SW 1271 (cell line): ENCODE data around the gene PLCB1.
"Not testable (repeated sequence)": the region's sequence is repeated elsewhere in the genome, so short reads cannot be mapped to it uniquely, and the experiment has no call there.

ENCODE experiments used
- DNase-seq, 2 experiments: peaks; one replicate each; lab custom pipeline; 2025; lab: John Stamatoyannopoulos, UW

The PLCB1 gene

DNA sequence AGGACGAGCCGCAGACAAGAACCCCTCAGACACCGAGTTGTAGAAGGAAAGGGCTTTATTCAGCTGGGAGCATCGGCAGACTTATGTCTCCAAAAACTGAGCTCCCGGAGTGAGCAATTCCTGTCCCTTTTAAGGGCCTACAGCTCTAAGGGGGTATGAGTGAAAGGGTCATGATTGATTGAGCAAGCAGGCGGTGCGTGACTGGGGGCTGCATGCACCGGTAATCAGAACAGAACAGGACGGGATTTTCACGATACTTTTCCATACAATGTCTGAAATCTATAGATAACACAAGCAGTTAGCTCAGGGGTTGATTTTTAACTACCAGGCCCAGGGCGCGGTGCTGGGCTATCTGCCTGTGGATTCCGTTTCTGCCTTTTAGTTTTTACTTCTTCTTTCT lies 710.5 kb downstream of the PLCB1 start:
- DNase-seq: no peak

DNA sequence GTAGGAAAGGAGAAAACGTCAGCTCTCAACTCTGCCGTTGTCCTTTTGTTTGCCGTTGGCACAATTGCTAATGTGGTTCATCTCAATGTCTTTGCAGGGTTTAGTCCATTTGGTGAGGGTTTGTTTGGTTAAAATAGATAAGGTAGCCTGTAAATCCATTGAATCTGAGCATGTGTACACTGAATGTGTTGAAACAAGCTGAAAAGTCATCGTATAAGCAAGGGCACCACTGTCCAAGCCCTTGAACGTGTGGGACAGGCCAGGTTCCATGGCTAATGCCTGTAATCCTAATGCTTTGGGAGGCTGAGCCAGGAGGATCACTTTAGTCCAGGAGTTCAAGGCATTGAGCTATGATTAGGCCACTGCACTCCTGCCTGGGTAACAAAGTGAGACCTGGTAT lies 712.1 kb downstream of the PLCB1 start:
- no peak for DNase-seq

DNA sequence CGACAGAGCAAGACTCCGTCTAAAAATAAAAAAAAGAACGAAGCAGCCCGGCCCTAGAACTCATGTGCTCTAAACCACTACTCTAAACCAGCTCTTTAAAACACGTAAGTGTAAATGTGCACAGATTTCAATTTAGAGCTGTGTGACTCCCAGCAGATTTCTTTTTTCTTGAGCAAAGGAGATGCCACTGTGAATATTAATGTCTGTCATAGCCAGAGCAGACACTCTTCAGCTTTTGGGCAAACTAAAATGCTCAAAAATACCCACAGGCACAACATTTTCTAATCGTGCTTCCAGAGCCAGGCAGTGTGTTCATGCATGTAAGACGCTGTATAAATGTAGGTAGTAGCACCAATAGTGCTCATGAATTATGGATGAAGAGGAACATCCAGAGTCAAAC lies 717.9 kb downstream of the PLCB1 start:
- no peak for DNase-seq

DNA sequence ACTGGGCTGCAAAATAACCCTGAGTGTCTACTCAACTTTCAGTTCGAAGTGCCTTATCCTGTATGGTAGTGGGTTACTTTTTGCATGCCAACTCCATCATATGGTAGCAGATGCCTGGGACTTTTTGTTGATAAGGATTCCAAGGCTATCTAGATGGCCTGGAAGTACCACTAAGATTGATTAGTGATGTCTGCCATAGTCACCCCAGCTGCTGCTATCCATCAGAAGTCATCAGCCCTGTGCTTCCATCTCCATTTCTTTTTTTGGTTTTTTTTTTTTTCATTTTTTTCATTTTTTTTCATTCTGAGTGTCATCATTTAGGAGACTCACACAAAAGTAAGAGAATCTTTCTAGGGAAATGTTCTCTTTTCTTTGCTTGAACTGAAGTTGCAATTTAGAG lies 719.4 kb downstream of the PLCB1 start:
- DNase-seq: no peak

DNA sequence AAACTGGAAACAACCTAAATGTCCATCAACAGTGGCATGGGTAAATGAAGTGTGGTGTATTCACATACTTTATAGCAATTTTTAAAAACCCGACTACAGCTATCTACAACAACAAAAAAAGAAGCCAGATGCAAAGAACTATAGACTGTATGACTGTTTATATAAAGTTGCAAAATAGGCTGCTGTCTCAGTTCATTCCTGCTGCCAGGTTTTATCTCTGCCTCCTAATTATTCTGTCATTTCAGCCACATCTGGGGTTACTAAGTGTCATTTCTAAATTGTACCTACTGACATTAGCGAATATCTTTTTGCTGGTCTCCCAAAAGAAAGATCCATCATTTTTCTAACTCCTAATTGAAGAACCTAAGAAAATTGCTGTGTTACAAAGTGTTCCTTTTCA lies 719.9 kb downstream of the PLCB1 start:
- DNase-seq: not testable (repeated sequence)

DNA sequence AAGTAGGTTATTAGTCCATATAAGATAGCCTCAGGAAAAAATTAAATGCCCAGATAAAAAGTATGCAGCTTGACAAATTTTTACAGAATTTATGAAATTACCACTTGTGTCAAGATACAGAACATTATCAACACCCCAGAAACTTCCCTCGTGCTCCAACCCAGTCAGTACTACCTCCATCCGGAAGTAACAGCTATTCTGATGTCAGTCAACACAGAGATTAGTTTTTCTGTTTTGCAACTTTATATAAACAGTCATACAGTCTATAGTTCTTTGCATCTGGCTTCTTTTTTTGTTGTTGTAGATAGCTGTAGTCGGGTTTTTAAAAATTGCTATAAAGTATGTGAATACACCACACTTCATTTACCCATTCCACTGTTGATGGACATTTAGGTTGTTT lies 721.1 kb downstream of the PLCB1 start:
- DNase-seq: not testable (repeated sequence)

DNA sequence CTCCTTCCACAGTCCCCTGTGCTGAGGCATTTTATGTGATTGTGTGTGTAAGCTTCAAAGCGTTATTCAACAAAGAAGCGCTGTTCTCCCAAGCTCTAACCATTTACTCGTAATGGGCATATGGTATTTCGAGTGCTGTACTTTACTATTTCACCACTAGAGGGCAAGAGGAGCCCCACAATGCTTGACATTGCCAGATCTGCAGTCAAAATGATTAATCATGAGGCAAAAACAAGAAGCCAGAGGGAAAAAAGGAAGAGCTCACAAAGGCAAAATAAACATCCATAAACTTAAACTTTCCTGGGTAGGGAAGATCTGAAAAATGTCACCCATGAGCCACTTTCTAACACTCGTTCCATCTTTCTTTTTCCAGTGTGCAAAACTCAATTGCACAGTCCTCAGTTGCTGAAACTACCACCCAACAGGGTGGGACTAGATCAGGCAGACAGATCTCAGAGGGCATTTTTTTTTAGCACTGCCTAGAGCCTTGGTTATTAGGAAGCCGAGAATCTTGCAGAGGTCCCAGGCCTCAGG lies 721.8 kb downstream of the PLCB1 start:
- peak in 1 of 2 experiments; percentile 75 for DNase-seq

DNA sequence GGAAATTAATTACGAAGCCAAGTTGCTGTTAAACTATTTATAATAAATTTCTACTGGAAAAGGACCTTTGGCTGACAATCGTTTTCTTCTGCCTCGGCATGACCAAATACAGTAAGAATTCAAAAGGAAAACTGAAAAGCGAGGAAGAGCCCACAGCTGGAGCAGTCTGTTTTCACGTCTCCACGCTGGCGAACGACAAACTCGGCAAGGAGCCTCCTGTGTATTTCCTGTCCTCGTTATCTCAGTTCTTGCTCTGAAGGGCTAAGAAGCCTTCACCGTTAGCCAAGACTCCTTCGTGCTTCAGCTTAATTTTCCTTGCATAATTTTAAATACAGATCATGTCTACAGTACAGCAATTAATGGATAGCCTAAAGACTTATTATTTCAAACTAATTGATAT lies 722.5 kb downstream of the PLCB1 start:
- DNase-seq: no peak

DNA sequence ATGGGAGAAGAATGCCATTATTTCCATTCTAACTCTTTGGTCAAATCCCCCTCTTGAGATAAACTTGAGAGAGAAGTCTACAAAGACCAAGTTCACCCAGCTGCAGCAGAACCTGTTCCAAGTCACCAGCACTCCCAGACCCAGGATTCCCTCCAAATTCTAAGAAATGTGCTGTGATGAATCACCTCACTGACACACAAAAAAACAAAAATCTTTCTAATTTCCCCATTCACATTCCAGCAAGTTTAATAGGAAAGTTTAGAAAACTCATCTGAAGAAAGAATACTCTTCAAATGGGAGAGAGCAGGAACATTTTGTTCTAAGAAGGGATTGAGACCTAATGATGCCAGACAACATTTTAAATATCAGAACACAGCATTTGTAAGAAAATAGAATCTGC lies 723.2 kb downstream of the PLCB1 start:
- no peak for DNase-seq

DNA sequence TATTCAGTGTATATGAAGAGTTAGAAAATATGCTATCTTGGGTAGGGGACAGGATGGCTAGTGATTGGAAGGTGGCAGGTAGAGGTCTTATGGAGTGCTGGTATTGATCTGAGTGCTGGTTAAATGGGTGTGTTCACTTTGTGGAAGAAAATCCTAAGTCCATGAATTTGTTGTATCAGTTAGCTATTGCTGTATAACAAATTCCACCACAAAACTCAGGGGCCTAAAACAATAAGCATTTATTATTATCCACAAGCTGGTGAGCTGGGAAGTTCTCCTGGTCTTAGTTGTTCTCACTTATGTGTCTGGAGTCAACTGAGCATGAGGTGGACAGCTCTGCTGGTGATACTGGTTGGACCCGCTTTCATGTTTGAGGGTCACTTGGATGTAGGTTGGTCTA lies 724.6 kb downstream of the PLCB1 start:
- no peak for DNase-seq

DNA sequence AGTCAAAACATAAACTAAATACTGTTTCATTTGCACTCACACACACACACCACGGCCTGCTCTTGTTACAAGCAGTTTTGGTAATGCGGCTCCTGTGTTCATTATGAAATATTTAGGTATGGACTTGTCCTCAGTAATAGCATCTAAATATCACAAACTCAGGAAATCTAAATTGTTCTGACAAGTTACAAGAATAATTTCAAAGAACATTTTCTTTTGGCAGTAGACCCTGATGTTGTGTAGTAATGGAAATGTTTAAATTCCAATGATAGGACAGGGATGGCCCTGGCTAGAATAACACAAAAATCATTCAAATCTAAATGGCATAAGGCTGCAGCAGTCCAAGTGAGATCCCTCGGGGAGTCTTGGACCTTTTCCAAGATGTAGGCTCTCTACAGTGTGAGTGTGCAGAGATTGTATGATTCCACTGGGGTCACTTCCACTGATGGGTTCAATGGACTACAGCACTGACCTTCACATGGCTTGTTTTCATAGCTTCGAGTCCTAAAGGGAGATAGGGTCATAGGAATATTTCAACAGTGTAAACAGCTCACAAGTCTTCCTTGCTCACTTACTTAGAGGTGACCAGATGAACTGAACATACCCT lies 726.2 kb downstream of the PLCB1 start:
- no peak for DNase-seq

DNA sequence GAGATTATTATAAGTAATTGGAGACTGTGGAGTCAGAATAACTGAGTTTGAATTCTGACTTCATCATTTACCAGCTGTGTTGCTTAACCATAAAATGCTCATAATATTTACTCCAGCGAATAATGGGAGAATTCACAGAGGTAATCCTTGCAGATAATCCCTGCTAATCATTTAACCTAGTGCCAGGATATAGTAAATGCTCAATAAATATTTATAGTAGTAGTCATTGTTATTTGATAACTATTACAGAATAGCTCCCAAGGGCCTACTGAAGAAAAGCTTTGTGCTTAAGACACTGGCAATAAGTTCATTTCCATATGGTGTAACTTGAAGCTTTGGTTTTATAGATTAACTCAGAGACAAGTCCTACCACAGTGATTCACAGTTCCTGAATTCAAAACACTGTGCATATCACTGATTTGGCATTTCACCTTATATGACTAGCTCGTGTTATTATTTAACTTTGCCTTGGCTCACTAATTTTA lies 728.0 kb downstream of the PLCB1 start:
- DNase-seq: no peak

DNA sequence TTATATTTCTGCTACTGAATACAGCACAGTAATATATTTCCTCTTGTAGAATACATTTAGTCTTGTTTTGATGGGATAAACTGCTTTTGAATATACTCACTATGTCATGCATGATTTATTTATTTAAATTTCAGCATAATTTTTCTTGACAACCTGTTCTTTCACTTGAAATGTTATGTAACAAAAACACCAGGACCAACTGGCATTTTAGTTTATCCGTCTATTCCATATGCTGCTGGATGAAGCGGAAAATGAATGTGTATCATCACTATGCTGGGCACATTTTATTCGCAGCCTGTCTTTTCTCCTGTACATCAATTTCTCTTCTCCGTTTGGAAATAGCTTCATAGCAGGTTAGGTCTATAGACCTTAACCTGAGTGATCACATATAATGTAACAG lies 730.0 kb downstream of the PLCB1 start:
- DNase-seq: no peak

DNA sequence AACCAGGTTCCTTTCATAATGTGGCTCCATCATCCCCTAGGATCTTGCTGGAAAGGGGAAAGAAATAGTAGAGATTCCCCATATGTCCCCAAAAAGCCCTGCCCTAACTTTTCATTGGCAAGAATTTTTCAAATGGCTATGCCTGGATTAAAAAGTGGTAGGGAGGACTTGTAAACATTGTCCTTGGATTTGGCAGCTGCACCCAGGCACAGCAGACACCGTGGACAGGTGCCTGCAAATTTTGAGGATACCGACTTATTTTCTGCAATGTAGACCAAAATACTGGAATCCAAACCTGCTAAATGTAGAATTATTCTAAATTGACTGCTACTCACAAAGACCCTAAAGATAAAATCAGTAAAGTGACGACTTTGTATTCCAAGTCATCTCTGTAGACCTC lies 733.6 kb downstream of the PLCB1 start:
- DNase-seq: no peak

DNA sequence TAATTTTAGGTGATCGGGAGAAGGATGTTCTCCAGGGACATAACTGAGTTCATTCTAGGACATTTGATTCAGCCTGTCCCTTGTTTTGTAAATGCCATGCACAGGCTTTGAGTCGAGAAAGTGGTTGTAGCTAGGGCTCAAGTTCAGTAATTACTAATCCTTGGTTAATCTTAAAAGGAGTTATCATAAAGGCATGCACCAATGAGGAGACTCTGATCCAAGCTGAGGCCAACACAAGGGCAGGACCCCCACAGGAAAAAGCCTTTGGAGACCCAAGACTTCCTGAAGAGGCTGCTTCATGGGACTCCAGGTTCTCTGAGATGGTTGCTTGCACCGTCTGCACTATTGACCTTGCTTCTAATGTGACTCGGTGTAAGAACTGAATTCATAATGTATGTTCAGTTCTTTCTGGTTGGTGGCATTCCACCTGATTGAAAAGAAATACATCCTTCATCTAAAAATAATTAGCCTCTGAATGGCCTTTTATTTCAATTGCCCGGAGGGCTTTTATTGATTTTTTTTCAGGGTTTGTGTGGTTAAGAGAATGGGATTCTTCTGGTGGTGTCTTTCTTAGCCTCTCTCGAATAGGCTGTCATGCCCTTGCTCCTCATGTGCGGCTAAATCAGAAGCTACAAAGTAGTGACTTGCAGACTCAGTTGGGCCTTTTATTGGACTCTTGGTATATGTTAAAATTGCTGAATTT lies 735.1 kb downstream of the PLCB1 start:
- DNase-seq: no peak

DNA sequence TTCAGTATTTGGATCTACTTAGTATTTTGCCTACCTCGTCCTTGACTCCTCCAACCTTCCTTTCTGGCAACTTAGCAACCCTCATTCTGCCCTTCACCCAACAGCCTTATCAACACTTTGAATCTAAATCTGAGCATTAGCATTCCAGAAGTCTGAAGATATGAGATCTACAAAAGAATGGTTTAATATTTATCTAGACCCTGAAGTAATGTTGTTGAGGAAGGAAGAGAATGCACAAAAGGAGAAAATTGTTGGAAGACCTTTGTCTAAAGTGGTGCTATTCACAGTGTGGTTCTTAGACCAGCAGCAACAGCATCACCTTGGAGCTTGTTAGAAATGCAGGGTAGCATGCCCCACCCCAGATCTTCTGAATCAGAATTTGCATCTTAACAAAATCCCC lies 738.6 kb downstream of the PLCB1 start:
- DNase-seq: no peak

DNA sequence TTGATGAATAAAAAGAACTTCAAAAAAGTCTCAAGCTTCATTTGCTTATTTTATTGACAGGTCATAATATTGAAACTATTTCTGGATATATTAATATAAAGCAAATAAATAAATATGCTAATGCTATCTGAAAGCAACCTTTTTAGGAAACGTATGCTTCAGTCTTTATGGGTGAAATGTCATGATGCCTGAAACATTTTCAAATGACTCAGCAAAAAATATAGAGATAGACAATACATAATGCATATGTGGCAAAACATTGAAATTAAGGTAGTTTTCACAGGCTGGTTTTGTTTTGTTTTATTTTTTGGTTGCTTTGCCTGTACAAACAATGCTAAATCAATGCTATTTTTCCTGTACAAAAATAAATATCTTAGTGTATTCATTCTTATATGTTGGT lies 742.4 kb downstream of the PLCB1 start:
- no peak for DNase-seq

DNA sequence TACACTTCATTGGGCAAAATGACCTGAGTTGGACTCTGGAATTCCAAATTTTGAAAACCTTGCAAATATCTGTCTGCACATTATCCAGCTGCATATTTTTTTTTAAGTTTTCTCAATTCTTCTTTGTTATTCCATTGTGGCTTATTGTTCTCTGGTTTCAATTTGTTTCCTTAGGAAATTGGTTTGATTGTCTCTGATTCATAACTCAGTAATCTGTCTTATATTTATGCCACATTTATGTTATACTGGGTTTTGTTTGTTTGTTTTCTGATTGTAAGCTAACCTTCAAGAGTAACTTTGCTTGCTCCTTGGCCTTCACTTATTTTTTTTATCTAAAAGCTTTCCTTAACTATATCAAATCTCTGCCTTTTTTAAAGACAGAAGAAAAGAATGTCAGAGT lies 743.5 kb downstream of the PLCB1 start:
- no peak for DNase-seq

DNA sequence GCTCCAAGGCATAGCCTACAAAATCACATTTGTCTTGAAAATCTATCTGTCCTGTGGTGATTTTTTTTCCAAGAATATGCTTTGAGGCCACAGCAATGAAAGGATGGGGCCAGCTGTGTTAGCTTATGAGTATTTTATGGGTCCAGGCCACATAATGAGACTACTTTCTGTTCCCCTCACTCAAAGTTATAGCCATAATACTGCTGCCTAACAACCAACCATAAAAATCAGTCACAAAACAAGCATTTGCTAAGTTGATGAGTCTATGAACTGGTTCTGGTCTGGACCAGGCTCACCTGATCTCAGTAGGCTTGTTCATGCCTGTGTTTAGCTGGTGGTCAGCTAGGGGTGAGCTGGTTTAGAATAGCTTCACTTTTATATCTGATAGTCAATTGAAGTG lies 744.3 kb downstream of the PLCB1 start:
- no peak for DNase-seq

DNA sequence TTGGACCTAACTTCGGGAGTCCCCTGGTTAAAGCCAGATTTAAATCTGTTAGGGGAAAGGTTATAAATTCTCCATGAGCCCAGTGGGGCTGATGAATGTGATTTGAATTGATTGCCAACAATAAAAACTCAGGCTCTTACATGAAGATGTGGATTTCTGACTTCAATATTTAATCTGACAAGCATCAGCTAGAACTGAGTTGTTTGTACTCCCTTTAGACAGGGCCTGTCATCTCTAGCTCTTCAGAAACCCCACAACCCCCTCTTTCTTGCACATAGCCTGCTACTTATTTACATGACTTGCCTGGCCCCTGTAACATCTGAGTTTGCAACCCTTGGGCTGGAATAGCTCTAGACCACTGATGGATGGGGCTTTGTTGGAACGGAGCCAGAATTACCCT lies 745.2 kb downstream of the PLCB1 start:
- no peak for DNase-seq

DNA sequence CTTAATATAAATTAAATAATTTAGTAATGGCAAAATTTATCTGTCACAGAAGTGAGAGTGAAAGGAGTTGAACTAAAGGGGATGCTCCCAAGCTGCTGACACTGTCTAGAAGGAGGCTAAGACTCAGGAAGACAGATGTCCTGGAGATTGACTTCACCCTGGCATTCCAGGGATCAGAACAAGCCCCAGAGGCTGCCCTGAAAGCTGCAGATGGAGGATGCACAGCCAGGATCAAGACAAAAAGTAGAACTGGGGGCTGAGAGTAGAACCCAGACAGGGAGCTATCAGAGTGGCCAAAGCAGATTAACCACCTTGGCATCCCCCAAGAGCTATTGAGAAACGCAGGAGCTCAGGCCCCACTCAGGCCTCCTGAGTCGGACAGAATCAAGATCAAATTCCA lies 747.6 kb downstream of the PLCB1 start:
- DNase-seq: no peak

DNA sequence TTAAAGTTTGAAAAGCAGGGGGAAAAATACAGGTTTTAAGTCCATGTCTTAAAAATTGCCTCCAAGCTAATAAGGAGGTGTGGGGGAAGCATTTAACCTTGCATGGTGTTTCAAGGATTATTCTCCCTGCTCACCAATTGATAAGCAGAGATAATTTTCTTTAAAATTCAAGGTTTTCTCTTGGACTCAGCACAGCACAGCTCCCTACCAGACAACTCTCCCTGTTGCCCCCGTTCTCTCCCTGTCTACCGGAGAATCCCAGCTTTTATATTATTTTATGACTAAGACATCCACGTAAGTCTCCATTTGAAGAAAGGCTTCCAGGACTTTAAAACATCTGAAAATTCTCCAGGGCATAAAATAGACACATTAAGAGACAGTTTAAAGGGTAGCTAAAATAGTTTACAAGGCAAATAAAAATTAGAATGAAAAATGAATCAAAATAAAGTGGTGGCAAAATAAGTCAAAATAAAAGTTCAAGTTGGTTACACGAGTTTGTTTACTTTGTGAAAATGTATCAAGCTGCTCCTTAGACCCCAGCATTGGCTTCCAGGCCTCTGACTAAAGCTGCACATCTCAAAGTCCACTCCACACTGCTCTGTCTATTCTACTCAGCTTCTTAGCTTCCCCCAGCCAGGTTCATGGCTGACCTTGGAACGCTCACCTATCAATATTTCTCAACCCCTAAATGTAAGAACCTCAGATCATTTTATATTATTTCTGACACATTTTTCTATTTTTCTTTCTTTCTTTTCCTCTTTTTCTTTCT lies 748.2 kb downstream of the PLCB1 start:
- no peak for DNase-seq

DNA sequence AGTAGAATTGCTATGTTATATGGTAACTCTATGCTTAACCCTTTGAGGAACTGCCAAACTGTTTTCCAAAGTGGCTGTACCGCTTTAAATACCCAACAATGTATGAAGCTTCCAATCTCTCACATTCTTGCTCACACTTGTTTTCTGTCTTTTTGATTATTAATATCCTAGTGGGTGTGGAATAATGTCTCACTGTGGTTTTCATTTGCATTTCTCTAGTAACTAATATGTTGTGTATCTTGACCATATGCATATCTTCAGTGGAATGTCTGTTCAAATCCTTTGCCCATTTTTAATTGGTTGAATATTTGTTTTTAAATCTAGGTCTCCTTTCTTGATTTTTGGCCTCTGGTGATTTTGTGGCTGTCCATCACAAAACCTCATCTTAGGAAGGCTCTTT lies 759.0 kb downstream of the PLCB1 start:
- no peak for DNase-seq
